SK-N-SH (cell line): ENCODE measurements around the gene DNAH14. TPM values are rescaled to one million over a fixed set of nuclear protein-coding genes. Genes with fewer than 3 reads are reported as not detected.

Experiments used
- CTCF ChIA-PET: fragments of 300-600, 350-600 bp; formaldehyde crosslinking; extraction: SDS; loops from one replicate; lab custom pipeline; 2021; lab: Yijun Ruan, JAX
- POLR2A ChIA-PET: fragments of 350-600 bp; sonication (Branson Sonifier 250); formaldehyde crosslinking; extraction: SDS; loops from one replicate; lab custom pipeline; 2020; ENCODE audit warnings: antibody characterized with exemption, inconsistent platforms; lab: Yijun Ruan, JAX
- DNase-seq: peaks from one replicate; pipeline ENCODE4 v3.0.0; 2012
- H2AFZ ChIP-seq: fragments of 200-600 bp; sonication (generic); 2 replicates; pipeline ENCODE4 v1.8.1; 2016; ENCODE audit warnings: antibody characterized with exemption, mild to moderate bottlenecking, low read depth
- H3F3A ChIP-seq: fragments of 200-600 bp; sonication (generic); replicated peaks from 2 replicates; pipeline ENCODE3; 2016; ENCODE audit warnings: antibody characterized with exemption, mild to moderate bottlenecking; ENCODE audit not compliant: insufficient read depth
- H3K27ac ChIP-seq, 2 experiments: fragments of 200-500 bp in 1 of 2; fragments of 200-600 bp in 1 of 2; sonication (Bioruptor generic) in 1 of 2; sonication (generic), shearing (Covaris generic) in 1 of 2; 2 replicates each; pipeline versions ENCODE4 v1.5.1 to v1.6.1; 2014 to 2016; ENCODE audit warnings: low read depth in 2 of 2, inconsistent platforms in 1 of 2, low read length in 1 of 2, mild to moderate bottlenecking in 1 of 2, mixed read lengths in 1 of 2
- H3K27me3 ChIP-seq: fragments of 200-600 bp; sonication (generic), shearing (Covaris generic); 2 replicates; pipeline ENCODE4 v1.6.1; 2016; ENCODE audit warnings: mixed run types; ENCODE audit not compliant: insufficient read depth
- H3K36me3 ChIP-seq, 2 experiments: fragments of 200-500 bp in 1 of 2; fragments of 200-600 bp in 1 of 2; sonication (Bioruptor generic) in 1 of 2; sonication (generic) in 1 of 2; replicated peaks in 1 of 2; 2 replicates each; pipeline versions ENCODE3 to v1.5.1; 2014 to 2016; ENCODE audit warnings: low read length in 1 of 2, mild to moderate bottlenecking in 1 of 2; ENCODE audit not compliant: insufficient read depth in 2 of 2, control insufficient read depth in 1 of 2
- H3K4me1 ChIP-seq, 2 experiments: fragments of 200-500 bp in 1 of 2; fragments of 200-600 bp in 1 of 2; sonication (Bioruptor generic) in 1 of 2; sonication (generic), shearing (Covaris generic) in 1 of 2; 2 replicates each; pipeline versions ENCODE4 v1.5.1 to v1.6.1; 2014 to 2016; ENCODE audit warnings: low read depth in 1 of 2, low read length in 1 of 2, mixed run types in 1 of 2; ENCODE audit not compliant: insufficient read depth in 2 of 2, control insufficient read depth in 1 of 2
- H3K4me2 ChIP-seq: fragments of 200-600 bp; sonication (generic), shearing (Covaris generic); 2 replicates; pipeline ENCODE4 v1.6.1; 2017; ENCODE audit warnings: mixed run types
- H3K4me3 ChIP-seq, 2 experiments: fragments of 200-500 bp in 1 of 2; fragments of 200-600 bp in 1 of 2; sonication (Bioruptor generic) in 1 of 2; sonication (generic), shearing (Covaris generic) in 1 of 2; 2 replicates each; pipeline versions ENCODE4 v1.5.1 to v1.8.1; 2014 to 2016; ENCODE audit warnings: low read depth in 2 of 2, inconsistent platforms in 1 of 2, low read length in 1 of 2, mild to moderate bottlenecking in 1 of 2, mixed read lengths in 1 of 2, moderate library complexity in 1 of 2
- H3K79me2 ChIP-seq: fragments of 200-600 bp; sonication (generic); 2 replicates; pipeline ENCODE4 v1.8.1; 2017; ENCODE audit warnings: mild to moderate bottlenecking; ENCODE audit not compliant: insufficient read depth
- H3K9ac ChIP-seq: fragments of 200-600 bp; sonication (generic); 2 replicates; pipeline ENCODE4 v1.6.1; 2017; ENCODE audit warnings: mixed run types
- H3K9me2 ChIP-seq: fragments of 200-600 bp; sonication (generic); 2 replicates; pipeline ENCODE4 v1.6.1; 2017; ENCODE audit warnings: mixed run types
- H3K9me3 ChIP-seq: fragments of 200-600 bp; sonication (generic); 2 replicates; pipeline ENCODE4 v1.6.1; 2017; ENCODE audit warnings: mixed run types, mild to moderate bottlenecking, moderate library complexity
- H4K20me1 ChIP-seq: fragments of 200-600 bp; sonication (generic); 2 replicates; pipeline ENCODE4 v1.6.1; 2017; ENCODE audit warnings: mild to moderate bottlenecking, mixed run types; ENCODE audit not compliant: insufficient read depth
- EP300 ChIP-seq, 2 experiments: IDR thresholded peaks; 2 replicates each; pipeline versions ENCODE4 v1.4.0 to v1.6.1; 2012; ENCODE audit warnings: borderline replicate concordance in 1 of 2, low read depth in 1 of 2, low read length in 1 of 2
- EZH2phosphoT487 ChIP-seq: fragments of 200-600 bp; sonication (generic); IDR thresholded peaks from 2 replicates; pipeline ENCODE4 v1.6.1; 2017; ENCODE audit warnings: low read depth, mixed run types, mild to moderate bottlenecking, antibody characterized with exemption, moderate library complexity, borderline replicate concordance
- FOSL2 ChIP-seq: IDR thresholded peaks from 2 replicates; pipeline ENCODE4 v1.4.0; 2012; ENCODE audit warnings: low read depth, mild to moderate bottlenecking, moderate library complexity, borderline replicate concordance
- FOXJ3 ChIP-seq: sonication (generic); formaldehyde crosslinking; IDR thresholded peaks from 2 replicates; pipeline ENCODE4 v1.5.1; 2020; ENCODE audit warnings: mild to moderate bottlenecking, missing genetic modification reagents
- GABPA ChIP-seq: IDR thresholded peaks from 2 replicates; pipeline ENCODE4 v1.4.0; 2012; ENCODE audit warnings: low read depth, mild to moderate bottlenecking
- JUND ChIP-seq: IDR thresholded peaks from 2 replicates; pipeline ENCODE4 v1.4.0; 2012
- NRF1 ChIP-seq: IDR thresholded peaks from 2 replicates; pipeline ENCODE4 v1.6.1; 2012; ENCODE audit warnings: low read depth, mild to moderate bottlenecking, low read length
- POLR2AphosphoS5 ChIP-seq: IDR thresholded peaks from 2 replicates; pipeline ENCODE4 v1.6.1; 2012; ENCODE audit warnings: low read depth, low read length
- RCOR1 ChIP-seq: fragments of 150-350 bp; IDR thresholded peaks from 2 replicates; pipeline ENCODE4 v1.6.1; 2017; ENCODE audit warnings: antibody characterized with exemption, low read length
- RXRA ChIP-seq: IDR thresholded peaks from 2 replicates; pipeline ENCODE4 v1.4.0; 2012; ENCODE audit warnings: low read depth, mild to moderate bottlenecking, borderline replicate concordance
- SMC3 ChIP-seq: IDR thresholded peaks from 2 replicates; pipeline ENCODE4 v1.6.1; 2012; ENCODE audit warnings: low read depth, low read length, improper control_type of control experiment
- TCF12 ChIP-seq: IDR thresholded peaks from 2 replicates; pipeline ENCODE4 v1.4.0; 2012
- WGBS: methylation state at CpG from one replicate; pipeline ENCODE4 v1.1.6; 2017; ENCODE audit warnings: low lambda C conversion rate; 5-methylcytosine and 5-hydroxymethylcytosine counted together
- polyA plus RNA-seq, 3 experiments: library from polyadenylated mRNA; depleted of rRNA; stranded (reverse); fragments of >200 nt; gene quantifications; 2 replicates each; pipeline ENCODE4 v1.2.3, GENCODE V29; 2012
- TF ChIP-seq, protein P1 (sequence below): IDR thresholded peaks from 2 replicates; pipeline ENCODE4 v1.4.0; 2012; ENCODE audit warnings: low read depth
- TF ChIP-seq, protein P2 (sequence below): fragments of 200-600 bp; sonication (generic); IDR thresholded peaks from 2 replicates; pipeline ENCODE4 v1.6.1; 2017; ENCODE audit warnings: antibody characterized with exemption, mild to moderate bottlenecking, moderate library complexity
- TF ChIP-seq, protein P3 (sequence below): fragments of 150-350 bp; IDR thresholded peaks from 2 replicates; pipeline ENCODE4 v1.6.1; 2016; ENCODE audit warnings: mild to moderate bottlenecking, low read depth, low read length
- TF ChIP-seq, protein P4 (sequence below): fragments of 150-350 bp; IDR thresholded peaks from 2 replicates; pipeline ENCODE4 v1.6.1; 2017; ENCODE audit warnings: antibody characterized with exemption, low read length, low read depth, borderline replicate concordance
- TF ChIP-seq, protein P5 (sequence below): IDR thresholded peaks from 2 replicates; pipeline ENCODE4 v1.4.0; 2012; ENCODE audit warnings: low read depth, borderline replicate concordance

Gene DNAH14
- polyA plus RNA-seq, 1 of the 3 experiments (the other 2 are of a cell fraction): 8.0 TPM

DNA sequence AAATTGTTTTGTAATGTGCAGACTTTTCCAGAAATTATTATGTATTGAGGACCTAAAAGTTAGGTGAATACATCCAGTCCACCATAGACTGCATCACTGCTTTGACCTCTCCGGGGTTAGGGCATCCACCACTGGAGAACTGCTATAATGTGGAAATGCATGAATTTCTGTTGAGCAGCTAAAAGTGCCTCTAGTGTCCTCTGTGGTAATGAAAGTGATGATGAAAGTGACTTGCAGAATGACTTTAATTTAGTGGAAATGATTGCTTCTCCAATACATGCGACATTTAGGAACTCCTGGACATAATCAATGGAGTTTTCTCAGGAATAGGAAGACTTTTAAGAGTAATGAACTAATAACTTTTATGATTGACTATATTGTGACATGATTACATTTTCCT is 327.6 kb downstream of the DNAH14 start:
- H3F3A ChIP-seq: no peaks in the 10 kb centered on the region
- H3K79me2 ChIP-seq: no peaks in the 10 kb centered on the region
- no peak for DNase-seq
- CTCF ChIA-PET: no interaction called here
- peaks cover 1% of the 10 kb centered on the region for H3K9me3 ChIP-seq
- H3K36me3 ChIP-seq: no peaks in the 10 kb centered on the region
- H3K27ac ChIP-seq: no peak overlapping the region
- H4K20me1 ChIP-seq: no peaks in the 10 kb centered on the region
- H3K9me2 ChIP-seq: no peaks in the 10 kb centered on the region
- H2AFZ ChIP-seq: no peak overlapping the region
- no peaks in the 10 kb centered on the region for H3K4me1 ChIP-seq
- H3K4me3 ChIP-seq: no peak overlapping the region
- H3K4me2 ChIP-seq: no peak overlapping the region
- no peak for TF ChIP-seq TCF12
- TF ChIP-seq JUND: no peak
- no peak for TF ChIP-seq POLR2AphosphoS5
- H3K27me3 ChIP-seq: no peaks in the 10 kb centered on the region
- POLR2A ChIA-PET: no interaction called here
- WGBS: 38% methylated on average over 2 of the region's 2 CpGs
- no peak overlapping the region for H3K9ac ChIP-seq

DNA sequence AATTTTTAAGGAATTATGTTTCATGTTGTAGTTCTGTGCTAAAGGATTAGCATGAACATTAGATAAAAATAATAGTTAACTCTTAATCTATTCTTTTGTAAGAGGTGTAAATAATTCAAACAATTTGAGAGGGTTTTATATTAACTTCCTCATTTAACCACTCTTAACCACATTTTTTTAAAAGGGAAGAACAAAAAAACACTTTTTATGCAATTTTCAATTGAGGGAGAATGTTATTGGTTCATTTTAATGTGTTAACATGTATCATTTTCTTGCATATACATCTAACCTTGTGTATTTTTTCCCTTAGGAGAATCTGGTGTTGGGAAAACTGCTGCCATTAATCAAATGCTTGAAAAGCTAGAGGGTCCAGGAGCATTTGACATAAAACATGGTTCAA is 329.3 kb downstream of the DNAH14 start:
- no peaks in the 10 kb centered on the region for H3K79me2 ChIP-seq
- H3K4me1 ChIP-seq: no peaks in the 10 kb centered on the region
- peaks cover 6% of the 10 kb centered on the region for H3K9me3 ChIP-seq
- CTCF ChIA-PET: no interaction called here
- no peaks in the 10 kb centered on the region for H4K20me1 ChIP-seq
- no peak overlapping the region for H3K4me3 ChIP-seq
- no peak overlapping the region for H3K4me2 ChIP-seq
- POLR2A ChIA-PET: no interaction called here
- TF ChIP-seq JUND (no peak), RXRA (no peak)
- TF ChIP-seq, protein P1, sequence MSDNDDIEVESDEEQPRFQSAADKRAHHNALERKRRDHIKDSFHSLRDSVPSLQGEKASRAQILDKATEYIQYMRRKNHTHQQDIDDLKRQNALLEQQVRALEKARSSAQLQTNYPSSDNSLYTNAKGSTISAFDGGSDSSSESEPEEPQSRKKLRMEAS: no peak
- H2AFZ ChIP-seq: no peak overlapping the region
- no peaks in the 10 kb centered on the region for H3K9me2 ChIP-seq
- H3F3A ChIP-seq: no peaks in the 10 kb centered on the region
- H3K36me3 ChIP-seq: no peaks in the 10 kb centered on the region
- DNase-seq: no peak
- H3K27ac ChIP-seq: no peak overlapping the region
- H3K9ac ChIP-seq: no peak overlapping the region
- no peaks in the 10 kb centered on the region for H3K27me3 ChIP-seq

DNA sequence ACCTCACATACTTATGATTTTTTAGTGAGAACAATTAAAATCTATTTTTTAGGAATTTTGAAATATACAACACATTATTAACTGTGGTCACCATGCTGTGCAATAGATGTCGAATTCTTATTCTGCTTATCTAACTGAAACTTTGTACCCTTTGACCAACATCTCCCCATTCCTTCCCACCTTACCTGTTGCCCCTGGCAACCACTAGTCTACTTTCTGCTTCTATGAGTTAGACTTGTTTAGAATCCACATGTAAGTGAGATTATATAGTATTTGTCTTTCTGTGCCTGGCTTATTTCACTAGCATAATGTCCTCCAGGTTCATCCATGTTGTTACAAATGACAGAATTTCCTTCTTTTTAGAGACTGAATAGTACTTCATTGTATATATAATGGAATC is 330.1 kb downstream of the DNAH14 start:
- H4K20me1 ChIP-seq: no peaks in the 10 kb centered on the region
- no peaks in the 10 kb centered on the region for H3K27me3 ChIP-seq
- H3K4me3 ChIP-seq: no peak overlapping the region
- no peaks in the 10 kb centered on the region for H3K4me1 ChIP-seq
- CTCF ChIA-PET: no interaction called here
- peaks cover 6% of the 10 kb centered on the region for H3K9me3 ChIP-seq
- no peaks in the 10 kb centered on the region for H3K79me2 ChIP-seq
- H3K9me2 ChIP-seq: no peaks in the 10 kb centered on the region
- H3K27ac ChIP-seq: no peak overlapping the region
- WGBS: 30% methylated on average over 1 of the region's 1 CpG
- H3K4me2 ChIP-seq: no peak overlapping the region
- no peak for DNase-seq
- no peak overlapping the region for H3K9ac ChIP-seq
- H2AFZ ChIP-seq: no peak overlapping the region
- POLR2A ChIA-PET: no interaction called here
- H3K36me3 ChIP-seq: no peaks in the 10 kb centered on the region
- H3F3A ChIP-seq: no peaks in the 10 kb centered on the region
- TF ChIP-seq RCOR1 (no peak), GABPA (no peak), POLR2AphosphoS5 (no peak), EP300 (IDR thresholded peaks at IDR 0.05; ENCODE audit: borderline replicate concordance in 1 of 2, low read depth in 1 of 2, low read length in 1 of 2) (no peak), EZH2phosphoT487 (no peak), NRF1 (no peak), FOXJ3 (no peak), FOSL2 (no peak), RXRA (no peak), SMC3 (no peak)
- TF ChIP-seq, protein P2, sequence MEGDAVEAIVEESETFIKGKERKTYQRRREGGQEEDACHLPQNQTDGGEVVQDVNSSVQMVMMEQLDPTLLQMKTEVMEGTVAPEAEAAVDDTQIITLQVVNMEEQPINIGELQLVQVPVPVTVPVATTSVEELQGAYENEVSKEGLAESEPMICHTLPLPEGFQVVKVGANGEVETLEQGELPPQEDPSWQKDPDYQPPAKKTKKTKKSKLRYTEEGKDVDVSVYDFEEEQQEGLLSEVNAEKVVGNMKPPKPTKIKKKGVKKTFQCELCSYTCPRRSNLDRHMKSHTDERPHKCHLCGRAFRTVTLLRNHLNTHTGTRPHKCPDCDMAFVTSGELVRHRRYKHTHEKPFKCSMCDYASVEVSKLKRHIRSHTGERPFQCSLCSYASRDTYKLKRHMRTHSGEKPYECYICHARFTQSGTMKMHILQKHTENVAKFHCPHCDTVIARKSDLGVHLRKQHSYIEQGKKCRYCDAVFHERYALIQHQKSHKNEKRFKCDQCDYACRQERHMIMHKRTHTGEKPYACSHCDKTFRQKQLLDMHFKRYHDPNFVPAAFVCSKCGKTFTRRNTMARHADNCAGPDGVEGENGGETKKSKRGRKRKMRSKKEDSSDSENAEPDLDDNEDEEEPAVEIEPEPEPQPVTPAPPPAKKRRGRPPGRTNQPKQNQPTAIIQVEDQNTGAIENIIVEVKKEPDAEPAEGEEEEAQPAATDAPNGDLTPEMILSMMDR: no peak
- TF ChIP-seq, protein P3, sequence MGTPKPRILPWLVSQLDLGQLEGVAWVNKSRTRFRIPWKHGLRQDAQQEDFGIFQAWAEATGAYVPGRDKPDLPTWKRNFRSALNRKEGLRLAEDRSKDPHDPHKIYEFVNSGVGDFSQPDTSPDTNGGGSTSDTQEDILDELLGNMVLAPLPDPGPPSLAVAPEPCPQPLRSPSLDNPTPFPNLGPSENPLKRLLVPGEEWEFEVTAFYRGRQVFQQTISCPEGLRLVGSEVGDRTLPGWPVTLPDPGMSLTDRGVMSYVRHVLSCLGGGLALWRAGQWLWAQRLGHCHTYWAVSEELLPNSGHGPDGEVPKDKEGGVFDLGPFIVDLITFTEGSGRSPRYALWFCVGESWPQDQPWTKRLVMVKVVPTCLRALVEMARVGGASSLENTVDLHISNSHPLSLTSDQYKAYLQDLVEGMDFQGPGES: no peak
- TF ChIP-seq, protein P4, sequence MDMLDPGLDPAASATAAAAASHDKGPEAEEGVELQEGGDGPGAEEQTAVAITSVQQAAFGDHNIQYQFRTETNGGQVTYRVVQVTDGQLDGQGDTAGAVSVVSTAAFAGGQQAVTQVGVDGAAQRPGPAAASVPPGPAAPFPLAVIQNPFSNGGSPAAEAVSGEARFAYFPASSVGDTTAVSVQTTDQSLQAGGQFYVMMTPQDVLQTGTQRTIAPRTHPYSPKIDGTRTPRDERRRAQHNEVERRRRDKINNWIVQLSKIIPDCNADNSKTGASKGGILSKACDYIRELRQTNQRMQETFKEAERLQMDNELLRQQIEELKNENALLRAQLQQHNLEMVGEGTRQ: no peak
- TF ChIP-seq, protein P1: no peak
- TF ChIP-seq, protein P5, sequence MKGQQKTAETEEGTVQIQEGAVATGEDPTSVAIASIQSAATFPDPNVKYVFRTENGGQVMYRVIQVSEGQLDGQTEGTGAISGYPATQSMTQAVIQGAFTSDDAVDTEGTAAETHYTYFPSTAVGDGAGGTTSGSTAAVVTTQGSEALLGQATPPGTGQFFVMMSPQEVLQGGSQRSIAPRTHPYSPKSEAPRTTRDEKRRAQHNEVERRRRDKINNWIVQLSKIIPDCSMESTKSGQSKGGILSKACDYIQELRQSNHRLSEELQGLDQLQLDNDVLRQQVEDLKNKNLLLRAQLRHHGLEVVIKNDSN: no peak
